Stimulated activated CD8-positive, alpha-beta memory T cell treated with anti-CD3 and anti-CD28 coated beads, Interleukin-15, amount 100 ng/mL, for 48 hours (primary cell): ENCODE results near the gene HPSE2.

Experiments
- DNase-seq, 2 donors: peaks; one replicate each; pipeline ENCODE4 v3.0.0-alpha.2; 2020; ENCODE audit warnings: low read depth in 2 of 2

Gene HPSE2

GRCh38 chr10:98833542-98833941, 402.1 kb downstream of the HPSE2 start:
- no peak for DNase-seq

- no peak for DNase-seq
Measured at GRCh38 chr10:98832738-98833137, 402.9 kb downstream of the HPSE2 start.

- DNase-seq, result no peak
Measured at GRCh38 chr10:98832196-98832595, 403.5 kb downstream of the HPSE2 start.

- no peak for DNase-seq
Measured at GRCh38 chr10:98831391-98831790, 404.3 kb downstream of the HPSE2 start.

GRCh38 chr10:98825741-98826140, 409.9 kb downstream of the HPSE2 start:
- DNase-seq, result no peak

GRCh38 chr10:98817396-98817795, 418.3 kb downstream of the HPSE2 start:
- DNase-seq, result no peak

- no peak for DNase-seq
Measured at GRCh38 chr10:98815039-98815885, 420.4 kb downstream of the HPSE2 start.

- DNase-seq, result no peak
Measured at GRCh38 chr10:98814470-98814869, 421.2 kb downstream of the HPSE2 start.

- DNase-seq, result no peak
Measured at GRCh38 chr10:98808282-98808892, 427.3 kb downstream of the HPSE2 start.

- no peak for DNase-seq
Measured at GRCh38 chr10:98800263-98800662, 435.4 kb downstream of the HPSE2 start.

- DNase-seq, result no peak
Measured at GRCh38 chr10:98795467-98795866, 440.2 kb downstream of the HPSE2 start.

GRCh38 chr10:98790817-98791216, 444.8 kb downstream of the HPSE2 start:
- no peak for DNase-seq

- no peak for DNase-seq
Measured at GRCh38 chr10:98778277-98778759, 457.3 kb downstream of the HPSE2 start.

GRCh38 chr10:98758463-98758862, 477.2 kb downstream of the HPSE2 start:
- DNase-seq, result no peak

- no peak for DNase-seq
Measured at GRCh38 chr10:98748298-98748697, 487.4 kb downstream of the HPSE2 start.

GRCh38 chr10:98745645-98746044, 490.0 kb downstream of the HPSE2 start:
- DNase-seq, result no peak

- no peak for DNase-seq
Measured at GRCh38 chr10:98720551-98720950, 515.1 kb downstream of the HPSE2 start.

- no peak for DNase-seq
Measured at GRCh38 chr10:98713586-98713985, 522.1 kb downstream of the HPSE2 start.

GRCh38 chr10:98696516-98696915, 539.1 kb downstream of the HPSE2 start:
- no peak for DNase-seq

- DNase-seq, result no peak
Measured at GRCh38 chr10:98694883-98695282, 540.8 kb downstream of the HPSE2 start.

- DNase-seq, result no peak
Measured at GRCh38 chr10:98694014-98694413, 541.6 kb downstream of the HPSE2 start.

- no peak for DNase-seq
Measured at GRCh38 chr10:98687685-98688084, 548.0 kb downstream of the HPSE2 start.
